GM23338 (cell line): ENCODE data around the gene ARAP1. TPM values are rescaled to one million over a fixed set of nuclear protein-coding genes. Genes with fewer than 3 reads are reported as not detected.

Experiments
- ATAC-seq: fragments of 200-7000 bp; cut with Tn5 transposase; 3 replicates; pipeline ENCODE4 v1.9.1; 2020
- DNase-seq: peaks from one replicate; pipeline ENCODE4 v3.0.0-alpha.2; 2015; ENCODE audit warnings: low spot score
- H2AFZ ChIP-seq: fragments of 200-600 bp; sonication (generic); 2 replicates; pipeline ENCODE4 v1.8.0; 2016; ENCODE audit warnings: antibody characterized with exemption, mild to moderate bottlenecking, moderate library complexity
- H3F3A ChIP-seq: fragments of 200-600 bp; sonication (generic); replicated peaks from 2 replicates; pipeline ENCODE4 v1.8.0; 2017; ENCODE audit warnings: antibody characterized with exemption, mixed run types, low read depth
- H3K27ac ChIP-seq: fragments of 200-600 bp; sonication (generic); 2 replicates; pipeline ENCODE4 v1.6.1; 2016; ENCODE audit warnings: low read depth
- H3K27me3 ChIP-seq: fragments of 200-600 bp; sonication (generic); 2 replicates; pipeline ENCODE4 v1.8.0; 2016; ENCODE audit warnings: mild to moderate bottlenecking, mixed run types, moderate library complexity; ENCODE audit not compliant: insufficient read depth
- H3K36me3 ChIP-seq: fragments of 200-600 bp; sonication (generic); 2 replicates; pipeline ENCODE4 v1.8.0; 2016; ENCODE audit warnings: mild to moderate bottlenecking; ENCODE audit not compliant: insufficient read depth
- H3K4me1 ChIP-seq: fragments of 200-600 bp; sonication (generic); 2 replicates; pipeline ENCODE4 v1.8.0; 2016; ENCODE audit warnings: mild to moderate bottlenecking, moderate library complexity; ENCODE audit not compliant: insufficient read depth
- H3K4me2 ChIP-seq: fragments of 200-600 bp; sonication (generic); 2 replicates; pipeline ENCODE4 v1.7.1; 2017; ENCODE audit warnings: mixed run types
- H3K4me3 ChIP-seq: fragments of 200-600 bp; sonication (generic); 2 replicates; pipeline ENCODE4 v1.6.1; 2016; ENCODE audit warnings: mixed run types
- H3K79me2 ChIP-seq: fragments of 200-600 bp; sonication (generic); replicated peaks from 2 replicates; pipeline ENCODE4 v1.8.0; 2017; ENCODE audit warnings: mild to moderate bottlenecking; ENCODE audit not compliant: insufficient read depth
- H3K9me2 ChIP-seq: fragments of 200-600 bp; sonication (generic); 2 replicates; pipeline ENCODE4 v1.8.0; 2017; ENCODE audit not compliant: insufficient read depth
- H4K20me1 ChIP-seq: fragments of 200-600 bp; sonication (generic); replicated peaks from 2 replicates; pipeline ENCODE4 v1.8.0; 2017; ENCODE audit warnings: mild to moderate bottlenecking; ENCODE audit not compliant: insufficient read depth
- H3K27ac Mint-ChIP-seq: 2 replicates; pipeline ENCODE4 v1.8.0; 2020; ENCODE audit warnings: inconsistent platforms, mild to moderate bottlenecking, moderate library complexity, mixed read lengths
- H3K27me3 Mint-ChIP-seq: 3 replicates; pipeline ENCODE4 v1.8.0; 2022; ENCODE audit warnings: low read depth, mild to moderate bottlenecking, moderate library complexity, mixed read lengths, inconsistent platforms; ENCODE audit not compliant: insufficient read depth, poor library complexity
- H3K36me3 Mint-ChIP-seq: 3 replicates; pipeline ENCODE4 v1.8.0; 2021; ENCODE audit warnings: low read depth, mild to moderate bottlenecking, inconsistent platforms, moderate library complexity, mixed read lengths
- H3K4me1 Mint-ChIP-seq: 3 replicates; pipeline ENCODE4 v1.8.0; 2020; ENCODE audit warnings: mild to moderate bottlenecking, inconsistent platforms, mixed read lengths
- H3K4me3 Mint-ChIP-seq: 3 replicates; pipeline ENCODE4 v1.8.0; 2021; ENCODE audit warnings: moderate library complexity, mild to moderate bottlenecking, inconsistent platforms, mixed read lengths
- H3K9me3 Mint-ChIP-seq: 3 replicates; pipeline ENCODE4 v1.8.0; 2020; ENCODE audit warnings: moderate library complexity, mild to moderate bottlenecking, inconsistent platforms, mixed read lengths
- CREB1 ChIP-seq: fragments of 250-450 bp; sonication (Bioruptor Pico); IDR thresholded peaks from 2 replicates; pipeline ENCODE4 v1.5.0; 2020; ENCODE audit warnings: low read depth, mild to moderate bottlenecking, moderate library complexity
- EZH2 ChIP-seq: fragments of 200-600 bp; sonication (generic); IDR thresholded peaks from one replicate; pipeline ENCODE4 v1.8.0; 2017; ENCODE audit warnings: antibody characterized with exemption, mild to moderate bottlenecking, low read depth; ENCODE audit not compliant: unreplicated experiment
- NANOG ChIP-seq: IDR thresholded peaks from 2 replicates; pipeline ENCODE4 v1.6.1; 2016; ENCODE audit warnings: antibody characterized with exemption, borderline replicate concordance
- STAT1 ChIP-seq: IDR thresholded peaks from one replicate; pipeline ENCODE4 v1.6.1; 2016; ENCODE audit warnings: antibody characterized with exemption; ENCODE audit not compliant: unreplicated experiment
- ZNF114 ChIP-seq: fragments of 250-450 bp; sonication (Bioruptor Pico); IDR thresholded peaks from 2 replicates; pipeline ENCODE4 v1.5.0; 2020; ENCODE audit warnings: mild to moderate bottlenecking, moderate library complexity
- ZNF462 ChIP-seq: fragments of 250-450 bp; sonication (Bioruptor Pico); IDR thresholded peaks from 2 replicates; pipeline ENCODE4 v1.5.0; 2020; ENCODE audit warnings: mild to moderate bottlenecking, moderate library complexity
- polyA plus RNA-seq: library from polyadenylated mRNA; unstranded; fragments of >200 nt; fragmentation: Nextera tagmentation; extraction: Ambion mirVana; gene quantifications from 2 replicates; pipeline ENCODE4 v1.2.1, GENCODE V29; 2016
- total RNA-seq: library from RNA; depleted of rRNA; stranded (reverse); fragments of >200 nt; shearing (Covaris generic); gene quantifications from 2 replicates; pipeline ENCODE4 v1.2.3, GENCODE V29; 2014

ARAP1 gene
- total and polyA plus RNA-seq, 2 experiments from 2014 or later, result 24.5 to 116 TPM

- Histone ChIP-seq H3F3A (no peaks in the 10 kb centered on the region), H3K79me2 (no peaks in the 10 kb centered on the region), H3K36me3 (no peaks in the 10 kb centered on the region), H3K27me3 (0 out of 2 replicates have a peak, but pooled peaks cover 6% of the 10 kb centered on the region), H3K4me3 (no peak overlapping the region), H4K20me1 (no peaks in the 10 kb centered on the region; the same call in 1 of the 2 replicates), H3K27ac (no peak overlapping the region), H3K9me2 (no peaks in the 10 kb centered on the region), H3K4me1 (no peaks in the 10 kb centered on the region), H3K4me2 (no peak overlapping the region), H2AFZ (no peak overlapping the region)
- peaks cover 13% of the 10 kb centered on the region for H3K27me3 Mint-ChIP-seq
- no peak overlapping the region; the same call in 1 of the 2 replicates for H3K27ac Mint-ChIP-seq
- DNase-seq (no peak), ATAC-seq (no peak)
- H3K4me1 Mint-ChIP-seq, result peaks cover 13% of the 10 kb centered on the region
- H3K36me3 Mint-ChIP-seq, result no peaks in the 10 kb centered on the region
- no peak for TF ChIP-seq EZH2
- no peaks in the 10 kb centered on the region for H3K9me3 Mint-ChIP-seq
- H3K4me3 Mint-ChIP-seq, result no peak overlapping the region
These were observed 103.6 kb downstream of the ARAP1 start for GRCh38 chr11:72648384-72649136.

GRCh38 chr11:72647882-72648281 is 104.3 kb downstream of the ARAP1 start:
- no peak overlapping the region for H3K27ac Mint-ChIP-seq
- H3K27ac ChIP-seq, result no peak overlapping the region
- H3K36me3 ChIP-seq, result no peaks in the 10 kb centered on the region
- 0 out of 2 replicates have a peak, but pooled peaks cover 6% of the 10 kb centered on the region for H3K27me3 ChIP-seq
- H3K4me3 ChIP-seq, result no peak overlapping the region
- peaks cover 6% of the 10 kb centered on the region; the same call in 2 of the 3 replicates for H3K4me1 Mint-ChIP-seq
- no peaks in the 10 kb centered on the region; the same call in 1 of the 2 replicates for H4K20me1 ChIP-seq
- no peak overlapping the region for H2AFZ ChIP-seq
- H3K4me3 Mint-ChIP-seq, result no peak overlapping the region
- H3K79me2 ChIP-seq, result no peaks in the 10 kb centered on the region
- no peak overlapping the region for H3K4me2 ChIP-seq
- no peaks in the 10 kb centered on the region for H3K9me3 Mint-ChIP-seq
- ATAC-seq (no peak), DNase-seq (no peak)
- TF ChIP-seq STAT1 (no peak), CREB1 (CRISPR knock-in tag) (no peak), NANOG (no peak), ZNF114 (CRISPR knock-in tag) (no peak)
- H3K36me3 Mint-ChIP-seq, result no peaks in the 10 kb centered on the region
- H3K4me1 ChIP-seq, result no peaks in the 10 kb centered on the region
- H3F3A ChIP-seq, result no peaks in the 10 kb centered on the region
- peaks cover 17% of the 10 kb centered on the region for H3K27me3 Mint-ChIP-seq
- no peaks in the 10 kb centered on the region for H3K9me2 ChIP-seq

GRCh38 chr11:72646472-72646871 is 105.7 kb downstream of the ARAP1 start:
- Histone ChIP-seq H2AFZ (no peak overlapping the region), H3K27me3 (peaks cover 17% of the 10 kb centered on the region), H3K9me2 (no peaks in the 10 kb centered on the region), H3K4me3 (no peak overlapping the region), H3F3A (no peaks in the 10 kb centered on the region), H3K4me1 (no peaks in the 10 kb centered on the region; the same call in 1 of the 2 replicates), H3K4me2 (no peak overlapping the region), H3K79me2 (no peaks in the 10 kb centered on the region), H3K27ac (no peak overlapping the region), H4K20me1 (no peaks in the 10 kb centered on the region; the same call in 1 of the 2 replicates), H3K36me3 (no peaks in the 10 kb centered on the region)
- peaks cover 19% of the 10 kb centered on the region for H3K27me3 Mint-ChIP-seq
- H3K4me3 Mint-ChIP-seq, result no peak overlapping the region
- ATAC-seq (no peak), DNase-seq (no peak)
- no peaks in the 10 kb centered on the region for H3K9me3 Mint-ChIP-seq
- no peaks in the 10 kb centered on the region for H3K36me3 Mint-ChIP-seq
- no peak overlapping the region for H3K27ac Mint-ChIP-seq
- no peaks in the 10 kb centered on the region for H3K4me1 Mint-ChIP-seq
- no peak for TF ChIP-seq ZNF462 (CRISPR knock-in tag)
- no peak for TF ChIP-seq NANOG
